ENCODE results near the gene MARS1.

DNA sequence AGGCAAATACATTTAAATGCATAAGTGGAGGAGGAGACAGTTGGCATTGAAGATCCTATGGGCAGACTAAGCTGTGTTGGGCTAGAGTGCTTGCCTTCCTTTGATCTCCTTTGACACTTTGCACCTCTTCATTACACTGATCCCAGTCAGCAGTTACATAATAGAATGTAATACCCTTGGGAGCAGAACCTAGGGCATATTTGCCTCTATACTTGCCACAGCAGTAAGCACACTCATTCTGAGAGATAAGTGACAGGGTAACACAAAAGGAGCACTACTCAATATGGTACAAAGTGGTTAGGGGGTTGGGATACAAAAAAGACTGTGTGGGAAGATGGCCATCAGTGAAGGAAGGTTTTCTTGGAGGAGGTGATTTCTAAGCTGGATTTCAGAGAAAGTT lies 9.0 kb downstream of the MARS1 start:
- TF ChIP-seq EZH2 (IDR thresholded peaks at IDR 0.05) = no peak
- peak; percentile 30; the same call in 1 of the 2 replicates for TF ChIP-seq POLR2AphosphoS5 (IDR thresholded peaks at IDR 0.05; ENCODE audit: borderline replicate concordance, low read depth, low read length)
- no peak for TF ChIP-seq FOXP2 (optimal IDR thresholded peaks at IDR 0.05; ENCODE audit: control extremely low read depth, extremely low read length, insufficient read depth)

All from SK-N-MC (cell line).